ENCODE results near the gene HHAT. TPM values are rescaled to one million over a fixed set of nuclear protein-coding genes. Genes with fewer than 3 reads are reported as not detected.

The HHAT gene
- total and polyA plus RNA-seq, 9 of the 15 experiments (the other 6 are each of a cell fraction or from before 2014, with no cell fraction given), result 0.07 to 0.16 (median 0.13) TPM; not detected in 1

DNA sequence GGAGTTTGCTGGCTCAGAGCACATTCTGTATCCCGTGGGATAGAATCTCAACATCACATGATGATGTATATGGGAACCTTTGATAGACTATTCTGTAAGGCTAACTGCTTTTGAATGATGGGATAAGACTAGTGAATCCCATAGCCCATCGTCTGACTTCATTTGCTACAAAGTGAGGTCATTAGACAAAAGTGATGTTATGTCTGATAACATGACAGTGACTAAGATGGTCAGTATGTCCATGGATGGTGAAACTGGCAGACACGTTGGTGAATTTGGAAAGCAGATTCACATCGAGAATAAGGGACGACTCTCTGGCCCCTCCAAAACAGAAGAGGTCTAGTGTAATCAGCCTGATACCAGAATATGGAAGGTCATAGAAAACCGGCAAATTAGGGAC lies 108.4 kb downstream of the HHAT start:
- POLR2A ChIA-PET, result no interaction called here
- 1% methylated on average over 6 of the region's 6 CpGs for WGBS (ENCODE audit: insufficient coverage, low coverage, missing lambda C conversion rate)
- TF ChIP-seq, protein P1, sequence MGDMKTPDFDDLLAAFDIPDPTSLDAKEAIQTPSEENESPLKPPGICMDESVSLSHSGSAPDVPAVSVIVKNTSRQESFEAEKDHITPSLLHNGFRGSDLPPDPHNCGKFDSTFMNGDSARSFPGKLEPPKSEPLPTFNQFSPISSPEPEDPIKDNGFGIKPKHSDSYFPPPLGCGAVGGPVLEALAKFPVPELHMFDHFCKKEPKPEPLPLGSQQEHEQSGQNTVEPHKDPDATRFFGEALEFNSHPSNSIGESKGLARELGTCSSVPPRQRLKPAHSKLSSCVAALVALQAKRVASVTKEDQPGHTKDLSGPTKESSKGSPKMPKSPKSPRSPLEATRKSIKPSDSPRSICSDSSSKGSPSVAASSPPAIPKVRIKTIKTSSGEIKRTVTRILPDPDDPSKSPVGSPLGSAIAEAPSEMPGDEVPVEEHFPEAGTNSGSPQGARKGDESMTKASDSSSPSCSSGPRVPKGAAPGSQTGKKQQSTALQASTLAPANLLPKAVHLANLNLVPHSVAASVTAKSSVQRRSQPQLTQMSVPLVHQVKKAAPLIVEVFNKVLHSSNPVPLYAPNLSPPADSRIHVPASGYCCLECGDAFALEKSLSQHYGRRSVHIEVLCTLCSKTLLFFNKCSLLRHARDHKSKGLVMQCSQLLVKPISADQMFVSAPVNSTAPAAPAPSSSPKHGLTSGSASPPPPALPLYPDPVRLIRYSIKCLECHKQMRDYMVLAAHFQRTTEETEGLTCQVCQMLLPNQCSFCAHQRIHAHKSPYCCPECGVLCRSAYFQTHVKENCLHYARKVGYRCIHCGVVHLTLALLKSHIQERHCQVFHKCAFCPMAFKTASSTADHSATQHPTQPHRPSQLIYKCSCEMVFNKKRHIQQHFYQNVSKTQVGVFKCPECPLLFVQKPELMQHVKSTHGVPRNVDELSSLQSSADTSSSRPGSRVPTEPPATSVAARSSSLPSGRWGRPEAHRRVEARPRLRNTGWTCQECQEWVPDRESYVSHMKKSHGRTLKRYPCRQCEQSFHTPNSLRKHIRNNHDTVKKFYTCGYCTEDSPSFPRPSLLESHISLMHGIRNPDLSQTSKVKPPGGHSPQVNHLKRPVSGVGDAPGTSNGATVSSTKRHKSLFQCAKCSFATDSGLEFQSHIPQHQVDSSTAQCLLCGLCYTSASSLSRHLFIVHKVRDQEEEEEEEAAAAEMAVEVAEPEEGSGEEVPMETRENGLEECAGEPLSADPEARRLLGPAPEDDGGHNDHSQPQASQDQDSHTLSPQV (IDR thresholded peaks at IDR 0.05), result no peak
- TF ChIP-seq RUNX1 (IDR thresholded peaks at IDR 0.05; ENCODE audit: low read depth), result no peak
- TF ChIP-seq RBM39 (optimal IDR thresholded peaks at IDR 0.05; ENCODE audit: low read depth, low read length), result no peak
- TF ChIP-seq, protein P2, sequence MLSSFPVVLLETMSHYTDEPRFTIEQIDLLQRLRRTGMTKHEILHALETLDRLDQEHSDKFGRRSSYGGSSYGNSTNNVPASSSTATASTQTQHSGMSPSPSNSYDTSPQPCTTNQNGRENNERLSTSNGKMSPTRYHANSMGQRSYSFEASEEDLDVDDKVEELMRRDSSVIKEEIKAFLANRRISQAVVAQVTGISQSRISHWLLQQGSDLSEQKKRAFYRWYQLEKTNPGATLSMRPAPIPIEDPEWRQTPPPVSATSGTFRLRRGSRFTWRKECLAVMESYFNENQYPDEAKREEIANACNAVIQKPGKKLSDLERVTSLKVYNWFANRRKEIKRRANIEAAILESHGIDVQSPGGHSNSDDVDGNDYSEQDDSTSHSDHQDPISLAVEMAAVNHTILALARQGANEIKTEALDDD (IDR thresholded peaks at IDR 0.05), result no peak
- no peak for TF ChIP-seq POLR2AphosphoS2 (IDR thresholded peaks at IDR 0.05; ENCODE audit: low read length)
- TF ChIP-seq, protein P3, sequence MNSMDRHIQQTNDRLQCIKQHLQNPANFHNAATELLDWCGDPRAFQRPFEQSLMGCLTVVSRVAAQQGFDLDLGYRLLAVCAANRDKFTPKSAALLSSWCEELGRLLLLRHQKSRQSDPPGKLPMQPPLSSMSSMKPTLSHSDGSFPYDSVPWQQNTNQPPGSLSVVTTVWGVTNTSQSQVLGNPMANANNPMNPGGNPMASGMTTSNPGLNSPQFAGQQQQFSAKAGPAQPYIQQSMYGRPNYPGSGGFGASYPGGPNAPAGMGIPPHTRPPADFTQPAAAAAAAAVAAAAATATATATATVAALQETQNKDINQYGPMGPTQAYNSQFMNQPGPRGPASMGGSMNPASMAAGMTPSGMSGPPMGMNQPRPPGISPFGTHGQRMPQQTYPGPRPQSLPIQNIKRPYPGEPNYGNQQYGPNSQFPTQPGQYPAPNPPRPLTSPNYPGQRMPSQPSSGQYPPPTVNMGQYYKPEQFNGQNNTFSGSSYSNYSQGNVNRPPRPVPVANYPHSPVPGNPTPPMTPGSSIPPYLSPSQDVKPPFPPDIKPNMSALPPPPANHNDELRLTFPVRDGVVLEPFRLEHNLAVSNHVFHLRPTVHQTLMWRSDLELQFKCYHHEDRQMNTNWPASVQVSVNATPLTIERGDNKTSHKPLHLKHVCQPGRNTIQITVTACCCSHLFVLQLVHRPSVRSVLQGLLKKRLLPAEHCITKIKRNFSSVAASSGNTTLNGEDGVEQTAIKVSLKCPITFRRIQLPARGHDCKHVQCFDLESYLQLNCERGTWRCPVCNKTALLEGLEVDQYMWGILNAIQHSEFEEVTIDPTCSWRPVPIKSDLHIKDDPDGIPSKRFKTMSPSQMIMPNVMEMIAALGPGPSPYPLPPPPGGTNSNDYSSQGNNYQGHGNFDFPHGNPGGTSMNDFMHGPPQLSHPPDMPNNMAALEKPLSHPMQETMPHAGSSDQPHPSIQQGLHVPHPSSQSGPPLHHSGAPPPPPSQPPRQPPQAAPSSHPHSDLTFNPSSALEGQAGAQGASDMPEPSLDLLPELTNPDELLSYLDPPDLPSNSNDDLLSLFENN (IDR thresholded peaks at IDR 0.05; ENCODE audit: low read depth in 2 of 2, low read length in 2 of 2), result no peak
- intact Hi-C loops (cut with micrococcal nuclease), result no loop called here
- BruUV-seq (replicated peaks), result no TSS peak
- FAIRE-seq (no peak), ATAC-seq (no peak), DNase-seq (ENCODE audit: extremely low read depth in 1 of 4, low spot score in 3 of 4) (no peak)
- Histone ChIP-seq H2AFZ (ENCODE audit: low read depth, low read length) (no peak overlapping the region), H3K36me3 (ENCODE audit: control insufficient read depth, insufficient read depth, low read length) (no peaks in the 10 kb centered on the region), H4K20me1 (replicated peaks; ENCODE audit: control insufficient read depth, insufficient read depth, low read length) (no peaks in the 10 kb centered on the region), H3K9ac (ENCODE audit: insufficient read depth in 1 of 2, low read depth in 2 of 2, low read length in 2 of 2) (no peak overlapping the region), H3K79me2 (ENCODE audit: control insufficient read depth, insufficient read depth, low read length) (no peaks in the 10 kb centered on the region), H3K9me1 (ENCODE audit: control insufficient read depth, insufficient read depth, low read length) (no peaks in the 10 kb centered on the region), H3K4me2 (ENCODE audit: insufficient read depth, low read length) (no peak overlapping the region), H3K4me3 (no peak overlapping the region), H3K4me1 (replicated peaks in 1 of 2; ENCODE audit: control insufficient read depth in 2 of 2, insufficient read depth in 2 of 2, low read length in 2 of 2) (no peaks in the 10 kb centered on the region), H3K27me3 (ENCODE audit: control insufficient read depth in 2 of 2, insufficient read depth in 2 of 2, low read length in 2 of 2) (no peaks in the 10 kb centered on the region), H3K9me3 (replicated peaks; ENCODE audit: control insufficient read depth, insufficient read depth, low read depth, low read length) (no peaks in the 10 kb centered on the region), H3K27ac (ENCODE audit: extremely low read depth, low read depth, low read length) (no peak overlapping the region)
- in situ Hi-C loops (cut with MboI), result no loop called here
- CTCF ChIA-PET (ENCODE audit: low intra/inter-chr PET ratio), result no interaction called here
